Measurements from ENCODE around the gene ZNF790. TPM values are rescaled to one million over a fixed set of nuclear protein-coding genes. Genes with fewer than 3 reads are reported as not detected.
A peak's percentile ranks its signal among the peaks of the same experiment; 100 is the strongest.

ZNF790 gene
- total and polyA plus RNA-seq, 2 of the 13 experiments (the other 11 are each of a cell fraction or from before 2014, with no cell fraction given), result 1.3 to 5.3 TPM

GRCh38 chr19:36772311-36773222 lies 65.6 kb downstream of the ZNF790 start, which contains the start of gene ZNF850 (continued):
- TF ChIP-seq POGK (CRISPR knock-in tag; conservative IDR thresholded peaks at IDR 0.05) (no peak), ZNF232 (CRISPR knock-in tag; IDR thresholded peaks at IDR 0.05; ENCODE audit: borderline replicate concordance) (no peak), ZNF431 (CRISPR knock-in tag; IDR thresholded peaks at IDR 0.05; ENCODE audit: borderline replicate concordance, low read depth) (no peak), ARNTL (CRISPR knock-in tag; IDR thresholded peaks at IDR 0.05) (no peak), KLF6 (CRISPR knock-in tag; IDR thresholded peaks at IDR 0.05) (0 out of 2 replicates have a peak, but pooled peaks have one; percentile 40), GPN1 (CRISPR knock-in tag; IDR thresholded peaks at IDR 0.05; ENCODE audit: borderline replicate concordance) (no peak), ZNF615 (CRISPR knock-in tag; IDR thresholded peaks at IDR 0.05; ENCODE audit: borderline replicate concordance) (no peak), ZFP41 (CRISPR knock-in tag; IDR thresholded peaks at IDR 0.05; ENCODE audit: borderline replicate concordance) (no peak), ZMYM4 (CRISPR knock-in tag; IDR thresholded peaks at IDR 0.05) (no peak), REL (CRISPR knock-in tag; conservative IDR thresholded peaks at IDR 0.05) (no peak), ZNF484 (CRISPR knock-in tag; IDR thresholded peaks at IDR 0.05; ENCODE audit: borderline replicate concordance, low read depth) (no peak), USF2 (IDR thresholded peaks at IDR 0.05; ENCODE audit: low read depth, low read length) (no peak), USF2 (CRISPR knock-in tag; IDR thresholded peaks at IDR 0.05; ENCODE audit: borderline replicate concordance) (no peak), ZHX2 (IDR thresholded peaks at IDR 0.05; ENCODE audit: low read depth) (no peak), ZHX2 (CRISPR knock-in tag; IDR thresholded peaks at IDR 0.05; ENCODE audit: borderline replicate concordance) (no peak)
- TF ChIP-seq, protein P1, sequence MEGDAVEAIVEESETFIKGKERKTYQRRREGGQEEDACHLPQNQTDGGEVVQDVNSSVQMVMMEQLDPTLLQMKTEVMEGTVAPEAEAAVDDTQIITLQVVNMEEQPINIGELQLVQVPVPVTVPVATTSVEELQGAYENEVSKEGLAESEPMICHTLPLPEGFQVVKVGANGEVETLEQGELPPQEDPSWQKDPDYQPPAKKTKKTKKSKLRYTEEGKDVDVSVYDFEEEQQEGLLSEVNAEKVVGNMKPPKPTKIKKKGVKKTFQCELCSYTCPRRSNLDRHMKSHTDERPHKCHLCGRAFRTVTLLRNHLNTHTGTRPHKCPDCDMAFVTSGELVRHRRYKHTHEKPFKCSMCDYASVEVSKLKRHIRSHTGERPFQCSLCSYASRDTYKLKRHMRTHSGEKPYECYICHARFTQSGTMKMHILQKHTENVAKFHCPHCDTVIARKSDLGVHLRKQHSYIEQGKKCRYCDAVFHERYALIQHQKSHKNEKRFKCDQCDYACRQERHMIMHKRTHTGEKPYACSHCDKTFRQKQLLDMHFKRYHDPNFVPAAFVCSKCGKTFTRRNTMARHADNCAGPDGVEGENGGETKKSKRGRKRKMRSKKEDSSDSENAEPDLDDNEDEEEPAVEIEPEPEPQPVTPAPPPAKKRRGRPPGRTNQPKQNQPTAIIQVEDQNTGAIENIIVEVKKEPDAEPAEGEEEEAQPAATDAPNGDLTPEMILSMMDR (CRISPR knock-in tag; IDR thresholded peaks at IDR 0.05), result no peak
